K562 (cell line): ENCODE data around the gene AKT1S1. TPM values are rescaled to one million over a fixed set of nuclear protein-coding genes. Genes with fewer than 3 reads are reported as not detected.

Experiments used
- FOXA3 ChIP-seq, 2 experiments: fragments of 450-650 bp in 1 of 2; sonication (generic) in 1 of 2; formaldehyde crosslinking; IDR thresholded peaks in 1 of 2; conservative IDR thresholded peaks in 1 of 2; 2 replicates each; pipeline versions ENCODE4 v1.4.0 to v1.8.0; 2020 to 2022; ENCODE audit warnings: mild to moderate bottlenecking in 2 of 2, missing genetic modification reagents in 1 of 2
- GATA2 ChIP-seq: sonication (generic); formaldehyde crosslinking; IDR thresholded peaks from 2 replicates; pipeline ENCODE4 v1.4.0; 2020; ENCODE audit warnings: mild to moderate bottlenecking, missing genetic modification reagents
- HNRNPLL ChIP-seq: fragments of 200-400 bp; formaldehyde crosslinking; IDR thresholded peaks from 2 replicates; pipeline ENCODE4 v1.6.1; 2017; ENCODE audit warnings: low read length, low read depth, mild to moderate bottlenecking; ENCODE audit not compliant: poor library complexity, severe bottlenecking
- KLF10 ChIP-seq: fragments of 250-450 bp; sonication (Bioruptor Pico); IDR thresholded peaks from 2 replicates; pipeline ENCODE4 v1.6.1; 2021; ENCODE audit warnings: matching md5 sums
- MCM5 ChIP-seq: fragments of 450-650 bp; IDR thresholded peaks from 2 replicates; pipeline ENCODE4 v1.6.1; 2016; ENCODE audit warnings: low read depth
- MXI1 ChIP-seq: IDR thresholded peaks from 2 replicates; pipeline ENCODE4 v1.6.1; 2011; ENCODE audit warnings: low read depth, mild to moderate bottlenecking, improper control_type of control experiment, low read length
- MYNN ChIP-seq, 2 experiments: sonication (generic); formaldehyde crosslinking in 1 of 2; IDR thresholded peaks; 2 replicates each; pipeline versions ENCODE4 v1.5.0 to v1.6.1; 2016 to 2020; ENCODE audit warnings: antibody characterized with exemption in 1 of 2, missing genetic modification reagents in 1 of 2
- NBN ChIP-seq: fragments of 450-650 bp; IDR thresholded peaks from 2 replicates; pipeline ENCODE4 v1.6.1; 2016; ENCODE audit warnings: low read depth, mild to moderate bottlenecking
- NCOA1 ChIP-seq: fragments of 450-650 bp; IDR thresholded peaks from 2 replicates; pipeline ENCODE4 v1.6.1; 2016; ENCODE audit warnings: low read depth
- NCOA6 ChIP-seq: fragments of 450-650 bp; IDR thresholded peaks from 2 replicates; pipeline ENCODE4 v1.6.1; 2017; ENCODE audit warnings: mild to moderate bottlenecking
- NCOR1 ChIP-seq: fragments of 450-650 bp; IDR thresholded peaks from 2 replicates; pipeline ENCODE4 v1.6.1; 2016; ENCODE audit warnings: mild to moderate bottlenecking, moderate library complexity
- PCBP1 ChIP-seq: fragments of 200-400 bp; formaldehyde crosslinking; IDR thresholded peaks from 2 replicates; pipeline ENCODE4 v1.6.1; 2018; ENCODE audit warnings: mild to moderate bottlenecking, low read depth, low read length; ENCODE audit not compliant: poor library complexity, severe bottlenecking
- SMAD1 ChIP-seq: fragments of 150-350 bp; IDR thresholded peaks from 2 replicates; pipeline ENCODE4 v1.6.1; 2014; ENCODE audit warnings: low read length, low read depth; ENCODE audit not compliant: partially characterized antibody
- SRSF1 ChIP-seq: fragments of 200-400 bp; formaldehyde crosslinking; IDR thresholded peaks from 2 replicates; pipeline ENCODE4 v1.6.1; 2017; ENCODE audit warnings: mild to moderate bottlenecking, low read depth, low read length, moderate library complexity
- TAF15 ChIP-seq: fragments of 200-400 bp; formaldehyde crosslinking; IDR thresholded peaks from 2 replicates; pipeline ENCODE4 v1.6.1; 2017; ENCODE audit warnings: mild to moderate bottlenecking, low read depth, low read length, moderate library complexity
- ZBTB33 ChIP-seq: sonication (generic); formaldehyde crosslinking; IDR thresholded peaks from 2 replicates; pipeline ENCODE4 v1.8.1; 2023; ENCODE audit warnings: mild to moderate bottlenecking, missing genetic modification reagents
- ZKSCAN8 ChIP-seq: fragments of 200-800 bp; sonication (Bioruptor generic); IDR thresholded peaks from 2 replicates; pipeline ENCODE4 v1.6.1; 2016; ENCODE audit warnings: missing genetic modification characterization, missing compliant biosample characterization
- ZNF217 ChIP-seq: sonication (generic); formaldehyde crosslinking; IDR thresholded peaks from 2 replicates; pipeline ENCODE4 v1.8.0; 2022; ENCODE audit warnings: mild to moderate bottlenecking, missing genetic modification reagents
- ZNF277 ChIP-seq: fragments of 250-450 bp; sonication (Bioruptor Pico); IDR thresholded peaks from 2 replicates; pipeline ENCODE4 v1.8.0; 2022; ENCODE audit warnings: inconsistent platforms, mild to moderate bottlenecking, moderate library complexity, borderline replicate concordance
- ZNF518B ChIP-seq: fragments of 250-450 bp; sonication (Bioruptor Pico); IDR thresholded peaks from 2 replicates; pipeline ENCODE4 v1.5.0; 2021; ENCODE audit warnings: mild to moderate bottlenecking, moderate library complexity
- ZNF778 ChIP-seq: fragments of 450-650 bp; formaldehyde crosslinking; IDR thresholded peaks from 2 replicates; pipeline ENCODE4 v1.4.0; 2020; ENCODE audit warnings: mild to moderate bottlenecking, moderate library complexity
- polyA plus RNA-seq, 8 experiments: library from polyadenylated mRNA; depleted of rRNA in 4 of 8; stranded (reverse) in 5 of 8; unstranded in 3 of 8; fragments of >200 nt; fragmentation: Nextera tagmentation in 2 of 8; fragmentation: Illumina TruSeq in 1 of 8; extraction: Ambion mirVana in 2 of 8; extraction: Trizol in 1 of 8; gene quantifications; 2 replicates each; pipeline versions ENCODE4 v1.2.1 to v1.2.3, GENCODE V29; 2011 to 2014; ENCODE audit warnings: inconsistent platforms in 1 of 8, missing spikeins in 1 of 8
- total RNA-seq, 7 experiments: library from RNA; depleted of rRNA in 6 of 7; stranded (reverse); fragments of >200 nt in 6 of 7; fragmentation: Illumina TruSeq in 2 of 7; extraction: Trizol in 2 of 7; gene quantifications; 2 replicates each; pipeline versions ENCODE4 v1.2.1 to v1.2.3, GENCODE V29; 2011 to 2021; ENCODE audit warnings: low replicate concordance in 1 of 7

The AKT1S1 gene
- total and polyA plus RNA-seq, 9 of the 15 experiments (the other 6 are each of a cell fraction or from before 2014, with no cell fraction given), result 1.2 to 50.3 (median 17.1) TPM

- TF ChIP-seq ZNF277 (CRISPR knock-in tag) (no peak), NCOA1 (no peak), MYNN (IDR thresholded peaks at IDR 0.05) (0 out of 2 replicates have a peak, but pooled peaks have one; percentile 11), MYNN (CRISPR knock-in tag; IDR thresholded peaks at IDR 0.05) (no peak), ZNF778 (CRISPR knock-in tag) (no peak), PCBP1 (no peak), ZBTB33 (CRISPR knock-in tag) (peak; percentile 22; the same call in 1 of the 2 replicates), HNRNPLL (no peak), KLF10 (CRISPR knock-in tag) (no peak), TAF15 (0 out of 2 replicates have a peak, but pooled peaks have one; percentile 26), NCOA6 (no peak), ZKSCAN8 (CRISPR knock-in tag) (peak; percentile 98), MXI1 (no peak), NBN (no peak), SRSF1 (no peak), GATA2 (no peak), ZNF518B (no peak), SMAD1 (no peak), NCOR1 (0 out of 2 replicates have a peak, but pooled peaks have one; percentile 5), MCM5 (no peak), ZNF217 (CRISPR knock-in tag) (no peak), FOXA3 (CRISPR knock-in tag; conservative IDR thresholded peaks at IDR 0.05 in 1 of 2, IDR thresholded peaks at IDR 0.05 in 1 of 2) (0 out of 4 replicates have a peak, but pooled peaks of 1 of the 2 experiments have one; percentile 19)
These were observed 21.2 kb downstream of the AKT1S1 start (continued) for GRCh38 chr19:49855676-49856573.
